NOMO-1 treated with DMSO at 0.1 percent for 48 hours (cell line): ENCODE data around the gene PDE4D.
A peak's percentile ranks its signal among the peaks of the same experiment; 100 is the strongest.

ENCODE experiments used
- DNase-seq: peaks from one replicate; lab custom pipeline; 2025; ENCODE audit not compliant: unreplicated experiment; lab: John Stamatoyannopoulos, UW

The PDE4D gene

GRCh38 chr5:59840200-59840601 lies 53.3 kb downstream of the PDE4D start:
- DNase-seq, result no peak

- DNase-seq, result no peak
Measured at GRCh38 chr5:59838989-59839388, 54.5 kb downstream of the PDE4D start.

- no peak for DNase-seq
Measured at GRCh38 chr5:59838067-59838466, 55.5 kb downstream of the PDE4D start.

GRCh38 chr5:59837071-59837470 lies 56.5 kb downstream of the PDE4D start:
- DNase-seq, result peak; percentile 43

GRCh38 chr5:59835800-59836199 lies 57.7 kb downstream of the PDE4D start:
- DNase-seq, result no peak

GRCh38 chr5:59833448-59833847 lies 60.1 kb downstream of the PDE4D start:
- no peak for DNase-seq

GRCh38 chr5:59832577-59833301 lies 60.8 kb downstream of the PDE4D start:
- no peak for DNase-seq

- DNase-seq, result no peak
Measured at GRCh38 chr5:59831326-59832010, 62.1 kb downstream of the PDE4D start.

GRCh38 chr5:59830536-59831200 lies 62.9 kb downstream of the PDE4D start:
- DNase-seq, result no peak

GRCh38 chr5:59829922-59830321 lies 63.6 kb downstream of the PDE4D start:
- DNase-seq, result no peak

- no peak for DNase-seq
Measured at GRCh38 chr5:59829386-59829785, 64.1 kb downstream of the PDE4D start.

- DNase-seq, result no peak
Measured at GRCh38 chr5:59828623-59829022, 64.9 kb downstream of the PDE4D start.

GRCh38 chr5:59826996-59827395 lies 66.5 kb downstream of the PDE4D start:
- DNase-seq, result no peak

- no peak for DNase-seq
Measured at GRCh38 chr5:59823420-59823819, 70.1 kb downstream of the PDE4D start.

- DNase-seq, result no peak
Measured at GRCh38 chr5:59819806-59820205, 73.7 kb downstream of the PDE4D start.

- no peak for DNase-seq
Measured at GRCh38 chr5:59817536-59817935, 76.0 kb downstream of the PDE4D start.

- no peak for DNase-seq
Measured at GRCh38 chr5:59816654-59817300, 76.7 kb downstream of the PDE4D start.

GRCh38 chr5:59814537-59814872 lies 79.0 kb downstream of the PDE4D start:
- no peak for DNase-seq

- peak; percentile 83 for DNase-seq
Measured at GRCh38 chr5:59813761-59814536, 79.6 kb downstream of the PDE4D start.

GRCh38 chr5:59810041-59810440 lies 83.5 kb downstream of the PDE4D start:
- peak; percentile 62 for DNase-seq

- DNase-seq, result no peak
Measured at GRCh38 chr5:59807806-59808205, 85.7 kb downstream of the PDE4D start.
